Measurements from ENCODE around the gene MRPS17. TPM values are rescaled to one million over a fixed set of nuclear protein-coding genes. Genes with fewer than 3 reads are reported as not detected.

Gene MRPS17
- total RNA-seq, 1 experiment from 2014 or later = 40.3 TPM

- Histone ChIP-seq H3K27me3 (no peaks in the 10 kb centered on the region), H3K4me1 (no peaks in the 10 kb centered on the region; the same call in 1 of the 2 replicates), H3K36me3 (no peaks in the 10 kb centered on the region), H3K4me3 (no peak overlapping the region), H3K27ac (no peak overlapping the region), H3K9me3 (replicated peaks) (no peaks in the 10 kb centered on the region)
- no peak for DNase-seq
These were observed 52.1 kb downstream of the MRPS17 start for GRCh38 chr7:56003749-56004148.

Other genes starting within 250 kb of the MRPS17 start
- not detected in 2 replicates for gene SEPTIN14, start 89.1 kb upstream of the MRPS17 start, total RNA-seq (2014; rRNA removed; shearing (Covaris generic))
- gene ZNF713, start 64.4 kb upstream of the MRPS17 start, total RNA-seq (2014; rRNA removed; shearing (Covaris generic)) = 9.0 and 10.1 TPM in 2 replicates
- 59.1 and 63.7 TPM in 2 replicates for gene NIPSNAP2, start 12.7 kb downstream of the MRPS17 start, total RNA-seq (2014; rRNA removed; shearing (Covaris generic))
- gene PSPH, start 99.6 kb downstream of the MRPS17 start, total RNA-seq (2014; rRNA removed; shearing (Covaris generic)) = 39.6 and 53.2 TPM in 2 replicates
- 484 and 522 TPM in 2 replicates for gene CCT6A, start 99.9 kb downstream of the MRPS17 start, total RNA-seq (2014; rRNA removed; shearing (Covaris generic))
- 73.9 and 78.9 TPM in 2 replicates for gene SUMF2, start 112.4 kb downstream of the MRPS17 start, total RNA-seq (2014; rRNA removed; shearing (Covaris generic))
- gene PHKG1, start 141.1 kb downstream of the MRPS17 start, total RNA-seq (2014; rRNA removed; shearing (Covaris generic)) = 1.1 and 1.4 TPM in 2 replicates
- gene CHCHD2, start 154.6 kb downstream of the MRPS17 start, total RNA-seq (2014; rRNA removed; shearing (Covaris generic)) = 603 and 727 TPM in 2 replicates
- not detected in 2 replicates for gene NUPR2, start 164.5 kb downstream of the MRPS17 start, total RNA-seq (2014; rRNA removed; shearing (Covaris generic))